ENCODE measurements around the gene SLC25A41.
A peak's percentile ranks its signal among the peaks of the same experiment; 100 is the strongest.
"Not testable (repeated sequence)": the region's sequence is repeated elsewhere in the genome, so short reads cannot be mapped to it uniquely, and the experiment has no call there.

The SLC25A41 gene

DNA sequence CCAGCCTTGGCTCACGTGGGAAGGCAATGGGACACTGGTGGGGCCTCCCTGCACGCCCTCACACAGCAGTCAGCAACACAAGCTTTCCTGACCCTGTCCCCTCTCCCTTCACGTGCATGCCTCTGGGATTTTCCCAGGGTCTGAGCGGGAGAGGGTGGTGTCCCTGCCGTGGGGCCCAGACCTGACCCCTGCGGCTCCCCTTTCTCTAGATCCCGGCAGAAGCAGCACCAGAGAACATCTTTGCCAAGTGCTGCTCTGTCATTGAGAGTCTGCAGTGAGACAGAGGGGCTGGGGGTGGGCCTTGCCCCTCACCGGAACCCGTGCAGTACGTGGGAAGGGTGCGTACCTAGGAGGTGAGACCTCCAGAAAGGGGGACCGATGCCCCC lies 21.5 kb downstream of the SLC25A41 start:
- TF ChIP-seq MYC (IDR thresholded peaks at IDR 0.05; ENCODE audit: low read depth, low read length) (no peak), POLR2A (IDR thresholded peaks at IDR 0.05; ENCODE audit: extremely low read depth, insufficient read length) (peak; percentile 22)
- no peak overlapping the region for H3K4me3 ChIP-seq (ENCODE audit: low read depth, low read length)
- no peak for DNase-seq (ENCODE audit: low read depth)

DNA sequence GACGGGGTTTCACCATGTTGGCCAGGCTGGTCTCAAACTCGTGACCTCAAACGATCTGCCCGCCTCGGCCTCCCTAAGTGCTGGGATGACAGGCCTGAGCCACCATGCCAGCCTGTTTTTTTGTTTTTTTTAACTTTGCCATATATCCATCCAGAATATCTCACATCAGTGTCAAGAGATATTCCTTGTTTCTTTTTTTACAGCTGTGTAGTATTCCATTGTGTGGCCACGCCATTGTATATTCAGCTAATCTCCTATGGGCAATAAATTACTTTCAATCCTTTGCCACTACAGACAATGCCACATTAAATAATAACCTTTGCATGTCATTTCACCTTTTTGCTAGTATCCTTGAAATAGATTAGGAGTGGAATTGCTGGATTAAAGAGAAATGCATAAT lies 24.2 kb downstream of the SLC25A41 start:
- TF ChIP-seq POLR2A (IDR thresholded peaks at IDR 0.05; ENCODE audit: extremely low read depth, insufficient read length) (no peak), MYC (IDR thresholded peaks at IDR 0.05; ENCODE audit: low read depth, low read length) (no peak)
- TF ChIP-seq, protein P1, sequence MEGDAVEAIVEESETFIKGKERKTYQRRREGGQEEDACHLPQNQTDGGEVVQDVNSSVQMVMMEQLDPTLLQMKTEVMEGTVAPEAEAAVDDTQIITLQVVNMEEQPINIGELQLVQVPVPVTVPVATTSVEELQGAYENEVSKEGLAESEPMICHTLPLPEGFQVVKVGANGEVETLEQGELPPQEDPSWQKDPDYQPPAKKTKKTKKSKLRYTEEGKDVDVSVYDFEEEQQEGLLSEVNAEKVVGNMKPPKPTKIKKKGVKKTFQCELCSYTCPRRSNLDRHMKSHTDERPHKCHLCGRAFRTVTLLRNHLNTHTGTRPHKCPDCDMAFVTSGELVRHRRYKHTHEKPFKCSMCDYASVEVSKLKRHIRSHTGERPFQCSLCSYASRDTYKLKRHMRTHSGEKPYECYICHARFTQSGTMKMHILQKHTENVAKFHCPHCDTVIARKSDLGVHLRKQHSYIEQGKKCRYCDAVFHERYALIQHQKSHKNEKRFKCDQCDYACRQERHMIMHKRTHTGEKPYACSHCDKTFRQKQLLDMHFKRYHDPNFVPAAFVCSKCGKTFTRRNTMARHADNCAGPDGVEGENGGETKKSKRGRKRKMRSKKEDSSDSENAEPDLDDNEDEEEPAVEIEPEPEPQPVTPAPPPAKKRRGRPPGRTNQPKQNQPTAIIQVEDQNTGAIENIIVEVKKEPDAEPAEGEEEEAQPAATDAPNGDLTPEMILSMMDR (IDR thresholded peaks at IDR 0.05; ENCODE audit: low read depth, low read length), result no peak
- TF ChIP-seq, protein P2, sequence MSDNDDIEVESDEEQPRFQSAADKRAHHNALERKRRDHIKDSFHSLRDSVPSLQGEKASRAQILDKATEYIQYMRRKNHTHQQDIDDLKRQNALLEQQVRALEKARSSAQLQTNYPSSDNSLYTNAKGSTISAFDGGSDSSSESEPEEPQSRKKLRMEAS (IDR thresholded peaks at IDR 0.05; ENCODE audit: low read depth, low read length), result no peak
- no peak overlapping the region for H3K4me3 ChIP-seq (ENCODE audit: low read depth, low read length)
- DNase-seq (ENCODE audit: low read depth), result no peak

DNA sequence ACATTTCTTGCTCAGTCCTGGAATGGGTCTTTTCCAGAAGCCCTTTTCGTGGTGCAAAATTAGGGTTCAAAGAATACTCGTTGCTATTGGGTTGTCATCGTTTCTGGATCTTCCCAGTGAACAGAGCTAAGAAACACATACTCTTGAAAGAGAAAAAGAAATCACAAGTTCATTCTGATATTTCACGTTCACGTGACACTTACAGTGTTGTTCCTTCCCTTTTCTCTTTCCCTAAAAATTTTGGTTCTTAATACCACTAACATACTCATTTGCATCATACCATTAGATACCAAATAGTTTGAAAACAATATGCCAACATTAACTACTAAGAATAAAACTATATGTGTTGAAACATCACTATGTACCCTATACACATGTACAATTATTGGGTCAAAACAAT lies 27.2 kb downstream of the SLC25A41 start:
- H3K4me3 ChIP-seq (ENCODE audit: low read depth, low read length), result no peak overlapping the region
- TF ChIP-seq POLR2A (IDR thresholded peaks at IDR 0.05; ENCODE audit: extremely low read depth, insufficient read length) (no peak), MYC (IDR thresholded peaks at IDR 0.05; ENCODE audit: low read depth, low read length) (no peak)
- TF ChIP-seq, protein P2 (IDR thresholded peaks at IDR 0.05; ENCODE audit: low read depth, low read length), result no peak
- TF ChIP-seq, protein P1 (IDR thresholded peaks at IDR 0.05; ENCODE audit: low read depth, low read length), result no peak
- no peak for DNase-seq (ENCODE audit: low read depth)

DNA sequence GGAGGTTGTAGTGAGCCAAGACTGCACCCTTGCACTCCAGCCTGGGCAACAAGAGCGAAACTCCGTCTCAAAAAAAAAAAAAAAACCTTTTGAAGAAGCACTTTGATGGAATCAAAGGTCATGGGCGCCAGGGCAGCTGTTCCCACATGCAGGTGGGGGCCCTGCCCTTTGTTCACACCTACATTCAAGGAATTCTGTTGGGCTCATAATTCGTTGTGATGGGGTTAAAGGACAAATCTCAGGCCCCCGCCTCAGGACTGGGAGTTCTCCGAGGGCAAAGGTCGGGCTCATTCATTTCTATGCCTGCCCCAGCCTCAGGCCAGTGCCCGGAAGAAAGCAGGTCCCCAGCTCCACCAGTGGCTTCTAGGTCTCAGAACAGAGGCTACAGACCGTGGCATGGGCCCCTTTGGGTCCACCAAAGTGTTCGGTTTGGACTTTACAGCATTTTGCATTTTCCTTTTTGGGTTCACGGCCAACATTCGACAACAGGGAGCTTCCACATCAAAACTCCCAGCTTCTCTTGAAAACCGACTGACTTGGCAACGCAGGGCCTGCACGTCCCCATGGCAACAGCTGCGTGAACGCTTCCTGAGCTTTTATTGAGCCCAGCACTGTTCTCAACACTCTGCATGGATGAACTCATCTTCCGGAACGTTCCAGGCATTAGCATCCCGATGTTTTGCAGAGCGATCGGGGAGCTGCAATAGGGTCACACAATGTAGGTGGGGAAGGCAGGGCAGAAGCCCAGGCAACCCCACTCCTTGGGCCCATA lies 30.5 kb downstream of the SLC25A41 start:
- TF ChIP-seq MYC (IDR thresholded peaks at IDR 0.05; ENCODE audit: low read depth, low read length) (no peak), POLR2A (IDR thresholded peaks at IDR 0.05; ENCODE audit: extremely low read depth, insufficient read length) (no peak)
- TF ChIP-seq, protein P1 (IDR thresholded peaks at IDR 0.05; ENCODE audit: low read depth, low read length), result no peak
- TF ChIP-seq, protein P2 (IDR thresholded peaks at IDR 0.05; ENCODE audit: low read depth, low read length), result no peak
- DNase-seq (ENCODE audit: low read depth), result no peak
- no peak overlapping the region for H3K4me3 ChIP-seq (ENCODE audit: low read depth, low read length)

DNA sequence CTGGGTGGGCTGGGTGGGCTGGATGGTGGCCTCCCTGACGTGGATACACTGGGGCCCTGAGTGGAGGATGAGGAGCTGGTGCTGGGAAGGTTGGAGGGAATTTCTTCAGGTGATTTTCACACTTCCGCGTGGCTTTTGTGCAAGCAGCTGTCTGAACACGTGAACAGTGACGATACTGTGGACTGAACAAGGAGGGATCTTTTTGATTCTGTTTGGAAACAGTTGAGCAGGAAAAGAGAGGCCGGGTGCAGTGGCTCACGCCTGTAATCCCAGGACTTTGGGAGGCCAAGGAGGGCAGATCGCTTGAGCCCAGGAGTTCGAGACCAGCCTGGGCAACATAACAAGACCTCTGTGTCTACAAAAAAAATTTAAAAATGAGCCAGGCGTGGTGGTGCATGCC lies 31.5 kb downstream of the SLC25A41 start:
- TF ChIP-seq, protein P2 (IDR thresholded peaks at IDR 0.05; ENCODE audit: low read depth, low read length), result no peak
- TF ChIP-seq, protein P1 (IDR thresholded peaks at IDR 0.05; ENCODE audit: low read depth, low read length), result no peak
- DNase-seq (ENCODE audit: low read depth), result no peak
- no peak overlapping the region for H3K4me3 ChIP-seq (ENCODE audit: low read depth, low read length)

DNA sequence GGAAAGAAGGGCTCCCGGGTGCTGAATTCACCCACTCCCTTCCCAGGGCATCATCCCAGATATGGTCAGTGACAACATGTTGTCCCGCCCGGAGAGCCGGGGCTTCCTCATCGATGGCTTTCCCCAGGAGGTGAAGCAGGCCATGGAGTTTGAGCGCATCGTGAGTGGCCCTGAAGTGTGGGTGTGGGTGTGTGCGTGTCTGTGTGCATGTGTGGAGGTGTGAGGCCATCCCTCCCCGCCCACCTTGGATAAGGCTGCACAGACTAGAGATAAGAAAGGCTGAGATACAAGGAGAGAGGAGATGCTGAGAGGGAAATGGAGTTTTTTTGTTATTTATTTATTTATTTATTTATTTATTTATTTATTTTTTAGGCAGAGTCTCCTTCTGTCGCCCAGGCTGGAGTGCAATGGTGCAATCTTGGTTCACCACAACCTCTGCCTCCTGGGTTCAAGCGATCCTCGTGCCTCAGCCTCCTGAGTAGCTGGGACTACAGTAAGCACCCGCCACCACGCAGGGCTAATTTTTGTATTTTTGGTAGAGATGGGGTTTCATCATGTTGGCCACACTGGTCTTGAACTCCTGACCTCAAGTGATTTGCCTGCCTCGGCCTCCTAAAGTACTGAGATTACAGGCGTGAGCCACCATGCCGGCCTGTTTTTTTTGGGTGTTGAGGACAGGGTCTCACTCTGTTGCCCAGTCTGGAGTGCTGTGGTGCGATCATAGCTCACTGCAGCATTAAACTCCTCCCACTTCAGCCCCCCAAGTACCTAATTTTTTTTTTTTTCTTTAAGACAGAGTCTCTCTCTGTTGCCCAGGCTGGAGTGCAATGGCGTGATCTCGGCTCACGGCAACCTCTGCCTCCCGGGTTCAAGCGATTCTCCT lies 33.3 kb downstream of the SLC25A41 start:
- DNase-seq (ENCODE audit: low read depth); H3K4me3 ChIP-seq (ENCODE audit: low read depth, low read length): not testable (repeated sequence)

All from NB4 (cell line).